Smooth muscle cell (in vitro differentiated cells): ENCODE results near the gene DCAKD. TPM values are rescaled to one million over a fixed set of nuclear protein-coding genes. Genes with fewer than 3 reads are reported as not detected.

Experiments
- DNase-seq: peaks from one replicate; lab custom pipeline; 2025; ENCODE audit not compliant: unreplicated experiment; lab: John Stamatoyannopoulos, UW
- H2AFZ ChIP-seq: fragments of 200-600 bp; sonication (generic); 2 replicates; pipeline ENCODE4 v1.6.0; 2016; ENCODE audit warnings: antibody characterized with exemption, low read depth, mild to moderate bottlenecking
- H3F3A ChIP-seq: fragments of 200-600 bp; sonication (generic); 2 replicates; pipeline ENCODE4 v1.6.0; 2017; ENCODE audit warnings: antibody characterized with exemption, low read depth
- H3K27ac ChIP-seq: fragments of 200-600 bp; sonication (generic); 2 replicates; pipeline ENCODE4 v1.5.1; 2016; ENCODE audit warnings: low read depth, mild to moderate bottlenecking
- H3K27me3 ChIP-seq: fragments of 200-600 bp; sonication (generic); 2 replicates; pipeline ENCODE4 v1.6.1; 2016; ENCODE audit warnings: low read depth, mild to moderate bottlenecking
- H3K36me3 ChIP-seq: fragments of 200-600 bp; sonication (generic); 2 replicates; pipeline ENCODE4 v1.5.1; 2016; ENCODE audit warnings: low read depth
- H3K4me1 ChIP-seq: fragments of 200-600 bp; sonication (generic); 2 replicates; pipeline ENCODE4 v1.5.1; 2016; ENCODE audit warnings: low read depth
- H3K4me2 ChIP-seq: fragments of 200-600 bp; sonication (generic); 2 replicates; pipeline ENCODE4 v1.6.0; 2016; ENCODE audit warnings: mild to moderate bottlenecking
- H3K4me3 ChIP-seq: fragments of 200-600 bp; sonication (generic); 2 replicates; pipeline ENCODE4 v1.5.1; 2016; ENCODE audit warnings: mild to moderate bottlenecking
- H3K79me2 ChIP-seq: fragments of 200-600 bp; sonication (generic); 2 replicates; pipeline ENCODE4 v1.6.0; 2016; ENCODE audit warnings: low read depth, mild to moderate bottlenecking
- H3K9ac ChIP-seq: fragments of 200-600 bp; sonication (generic); 2 replicates; pipeline ENCODE4 v1.6.0; 2016; ENCODE audit warnings: low read depth
- H3K9me3 ChIP-seq: fragments of 200-600 bp; sonication (generic); replicated peaks from 2 replicates; pipeline ENCODE4 v1.5.1; 2016; ENCODE audit warnings: low read depth
- H4K20me1 ChIP-seq: fragments of 200-600 bp; sonication (generic); 2 replicates; pipeline ENCODE4 v1.6.0; 2016; ENCODE audit warnings: low read depth
- CTCF ChIP-seq: fragments of 200-600 bp; sonication (generic); IDR thresholded peaks from 2 replicates; pipeline ENCODE4 v1.5.1; 2017; ENCODE audit warnings: borderline replicate concordance, mild to moderate bottlenecking, antibody characterized with exemption; ENCODE audit not compliant: insufficient read depth, poor library complexity, severe bottlenecking
- whole genome bisulfite sequencing: methylation state at CpG from one replicate; pipeline ENCODE4 v1.1.7; 2016; ENCODE audit warnings: low lambda C conversion rate; 5-methylcytosine and 5-hydroxymethylcytosine counted together
- polyA plus RNA-seq: library from polyadenylated mRNA; unstranded; fragments of >200 nt; fragmentation: Nextera tagmentation; extraction: Ambion mirVana; gene quantifications from 2 replicates; pipeline ENCODE4 v1.2.1, GENCODE V29; 2016
- total RNA-seq: library from RNA; depleted of rRNA; stranded (reverse); fragments of >200 nt; gene quantifications from 2 replicates; pipeline ENCODE4 v1.2.3, GENCODE V29; 2014

DCAKD gene
- total and polyA plus RNA-seq, 2 experiments from 2014 or later: 25.7 to 42.3 TPM

DNA sequence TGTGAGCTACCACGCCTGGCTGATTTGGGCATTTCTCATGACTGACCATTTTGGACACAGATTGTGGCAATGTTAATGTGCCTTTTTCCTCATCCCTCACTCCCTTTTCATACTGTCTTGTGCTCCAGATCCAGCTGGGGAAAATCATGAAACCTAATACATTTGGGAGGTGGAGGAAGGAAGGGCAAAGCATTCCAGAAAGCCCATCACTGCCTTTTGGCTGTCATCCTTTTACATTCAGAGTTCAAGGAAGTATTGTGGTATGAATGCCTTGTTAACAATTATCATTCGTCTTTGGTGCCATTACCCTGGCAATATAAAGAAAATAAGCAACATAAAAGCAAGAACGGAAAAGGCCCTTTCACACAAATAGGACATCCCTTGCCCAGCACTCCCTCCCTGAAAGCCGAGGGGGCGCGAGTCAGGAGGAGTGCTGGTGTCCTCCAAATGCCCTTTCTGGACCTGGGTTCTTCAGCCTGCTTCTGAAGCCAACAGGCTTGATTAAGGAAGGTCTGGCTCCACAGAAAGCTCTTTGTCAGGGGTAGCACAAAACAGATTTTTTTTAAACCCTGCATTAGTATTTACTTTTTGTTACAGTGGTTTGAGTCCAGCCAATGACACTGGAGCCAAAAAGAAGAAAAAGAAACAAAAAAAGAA, 29.7 kb upstream of the DCAKD start:
- H3K36me3 ChIP-seq: peaks cover 19% of the 10 kb centered on the region
- H3K9ac ChIP-seq: no peak overlapping the region
- peaks cover 57% of the 10 kb centered on the region for H3K79me2 ChIP-seq
- no peaks in the 10 kb centered on the region for H3F3A ChIP-seq
- peaks cover 45% of the 10 kb centered on the region for H4K20me1 ChIP-seq
- H3K4me3 ChIP-seq: no peak overlapping the region
- TF ChIP-seq CTCF: no peak
- 96% methylated on average over 6 of the region's 6 CpGs for WGBS
- no peak overlapping the region for H3K27ac ChIP-seq
- no peak overlapping the region for H3K4me2 ChIP-seq
- no peaks in the 10 kb centered on the region for H3K27me3 ChIP-seq
- no peaks in the 10 kb centered on the region for H3K9me3 ChIP-seq
- DNase-seq: no peak
- H3K4me1 ChIP-seq: no peaks in the 10 kb centered on the region
- no peak overlapping the region for H2AFZ ChIP-seq

GRCh38 chr17:45077643-45078042, 26.2 kb upstream of the DCAKD start:
- Histone ChIP-seq H3K4me3 (no peak overlapping the region), H3K27me3 (no peaks in the 10 kb centered on the region), H3K4me1 (no peaks in the 10 kb centered on the region), H3K79me2 (peaks cover 71% of the 10 kb centered on the region), H3F3A (peaks cover 15% of the 10 kb centered on the region), H3K9ac (no peak overlapping the region), H3K4me2 (no peak overlapping the region), H3K27ac (no peak overlapping the region), H3K36me3 (peaks cover 12% of the 10 kb centered on the region), H3K9me3 (no peaks in the 10 kb centered on the region), H4K20me1 (peaks cover 55% of the 10 kb centered on the region), H2AFZ (no peak overlapping the region)
- TF ChIP-seq CTCF: no peak
- DNase-seq: no peak
- WGBS: 87% methylated on average over 3 of the region's 3 CpGs

DNA sequence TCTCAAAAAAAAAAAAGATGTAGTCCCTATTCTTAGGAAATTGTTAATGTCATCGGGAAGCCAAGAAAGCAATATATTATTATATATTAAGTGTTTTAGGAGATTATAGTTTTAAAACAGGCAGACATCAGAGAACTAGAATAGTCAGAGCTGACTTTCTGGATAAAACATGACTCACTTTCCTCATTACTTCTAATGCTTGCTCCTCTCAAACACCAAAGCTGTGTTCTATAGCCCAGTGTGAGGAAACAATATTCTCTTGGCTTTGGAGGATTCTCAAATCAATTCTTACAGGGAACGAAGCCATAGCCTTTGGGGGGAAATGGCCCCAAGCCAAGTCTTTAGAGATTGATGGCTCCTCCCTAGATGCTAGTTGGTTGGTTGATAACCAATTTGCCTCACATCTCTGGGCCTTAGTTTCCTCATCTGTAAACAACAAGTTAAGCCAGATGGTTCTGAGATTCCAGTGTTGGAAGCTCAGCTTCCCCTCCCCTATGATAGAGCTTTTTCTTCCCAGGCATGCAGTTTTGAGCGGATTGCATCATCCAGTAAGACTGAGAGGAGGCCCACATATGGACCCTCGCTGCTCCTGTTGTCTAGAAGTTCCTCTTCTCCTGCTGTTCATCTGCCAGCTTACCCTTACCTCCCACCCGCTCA, 22.1 kb upstream of the DCAKD start:
- Histone ChIP-seq H3K4me2 (peak overlapping the region; percentile 46), H3K79me2 (peaks cover 82% of the 10 kb centered on the region), H3K27ac (peak overlapping the region; percentile 75), H3K36me3 (no peaks in the 10 kb centered on the region), H3F3A (peaks cover 20% of the 10 kb centered on the region), H3K4me1 (no peaks in the 10 kb centered on the region), H3K27me3 (no peaks in the 10 kb centered on the region), H4K20me1 (peaks cover 51% of the 10 kb centered on the region), H3K9me3 (no peaks in the 10 kb centered on the region), H3K4me3 (no peak overlapping the region), H3K9ac (peak overlapping the region; percentile 45), H2AFZ (no peak overlapping the region)
- WGBS: 54% methylated on average over 5 of the region's 5 CpGs
- DNase-seq: no peak
- TF ChIP-seq CTCF: no peak
